Heart right ventricle (tissue), 16 donors: Measurements from ENCODE around the gene RUNDC3A. TPM values are rescaled to one million over a fixed set of nuclear protein-coding genes. Genes with fewer than 3 reads are reported as not detected.

Source experiments
- ATAC-seq, 8 donors: fragments of 200-7000 bp; cut with Tn5 transposase; one replicate each; pipeline ENCODE4 v1.9.1; 2020; ENCODE audit warnings: mild to moderate bottlenecking in 8 of 8, moderate library complexity in 8 of 8, moderate number of reproducible peaks in 1 of 8
- DNase-seq, 2 donors: peaks; one replicate each; pipeline ENCODE4 v3.0.0-alpha.2; 2020
- H3K27ac ChIP-seq, 10 donors: fragments of 200-600 bp; sonication (generic) in 2 of 10; one replicate each; pipeline versions ENCODE4 v1.5.0 to v1.8.0; 2020 to 2022; ENCODE audit warnings: mild to moderate bottlenecking in 3 of 10
- H3K27me3 ChIP-seq, 7 donors: fragments of 200-600 bp; one replicate each; pipeline ENCODE4 v1.8.0; 2021 to 2022; ENCODE audit warnings: mild to moderate bottlenecking in 2 of 7
- H3K36me3 ChIP-seq, 9 donors: fragments of 200-600 bp; sonication (generic) in 1 of 9; one replicate each; pipeline versions ENCODE4 v1.5.0 to v1.8.0; 2020 to 2022; ENCODE audit warnings: mild to moderate bottlenecking in 2 of 9
- H3K4me1 ChIP-seq, 9 donors: fragments of 200-600 bp; sonication (generic) in 1 of 9; one replicate each; pipeline versions ENCODE4 v1.5.0 to v1.8.0; 2020 to 2022; ENCODE audit warnings: mild to moderate bottlenecking in 4 of 9
- H3K4me3 ChIP-seq, 10 donors: fragments of 200-600 bp; sonication (generic) in 2 of 10; one replicate each; pipeline versions ENCODE4 v1.5.0 to v1.8.0; 2020 to 2022; ENCODE audit warnings: mild to moderate bottlenecking in 7 of 10, moderate library complexity in 2 of 10
- H3K9me3 ChIP-seq, 11 donors: fragments of 200-600 bp in 10 of 11; sonication (generic) in 2 of 11; one replicate each; pipeline versions ENCODE4 v1.5.0 to v1.8.0; 2013 to 2022; ENCODE audit warnings: mild to moderate bottlenecking in 2 of 11, control low read depth in 1 of 11, moderate library complexity in 1 of 11
- WGBS, 2 donors: extraction: QIAGEN DNeasy Blood & Tissue Kit; methylation state at CpG; one replicate each; pipeline ENCODE4 v1.1.7; 2013; ENCODE audit warnings: inconsistent platforms in 1 of 2; 5-methylcytosine and 5-hydroxymethylcytosine counted together
- intact Hi-C, 10 donors: fragments of 100-400 bp; cut with DNase I; formaldehyde crosslinking; loops; one replicate each; pipeline versions ENCODE4 v1.11.1 to v1.14.2; 2022
- polyA plus RNA-seq, 2 donors: library from polyadenylated mRNA; stranded (reverse); fragments of 200-250 nt; gene quantifications; one replicate each; pipeline ENCODE4 v1.2.3, GENCODE V29; 2013
- total RNA-seq, 10 donors: library from RNA; stranded (reverse); fragmentation: NEBNext Ultra II Directional in 3 of 10; extraction: Animal tissue kit (Norgen Biotek cat#: 25700) in 3 of 10; gene quantifications; one replicate each; pipeline versions ENCODE4 v1.2.1 to v1.2.4, GENCODE V29; 2021 to 2023
- TF ChIP-seq, protein P1 (sequence below), 9 donors: fragments of 200-600 bp; sonication (generic) in 2 of 9; IDR thresholded peaks; one replicate each; pipeline versions ENCODE4 v1.5.0 to v1.8.0; 2021 to 2022; ENCODE audit warnings: antibody characterized with exemption in 9 of 9, mild to moderate bottlenecking in 5 of 9, moderate library complexity in 1 of 9
- donor health status: Arrhythmogenic right ventricular cardiomyopathy.
- donor health status: ischemic (EF 13 %, LVEDD 7.1; RV severe dilation, severe dysfunction).
- donor health status: healthy with polysubstance abuse.
- donor health status: DM: no; HTN: yes; CAD: no.
- donor health status: DM: no; HTN: no; CAD: no.
- donor health status: ischemic (EF 25% LVEDD 6.9; RV normal size, moderate dysfunction).
- donor health status: ischemic (EF 25% LVEDD 5.7; RV mildly dilated, moderate dysfunction).
- donor health status: healthy.
- donor health status: DM: yes; HTN: yes; CAD: no.
- donor health status: Ischemic cardiomyopathy.
- donor health status: ischemic (EF 35%, LVEDD 5.7; RV mildly dilated, moderate dysfunction).
- donor health status: nonischemic (EF 11% LVEDD 7.7; RV severe dilation, severe dysfunction).
- donor health status: DM: yes; HTN: yes; CAD: no.
- donor health status: PGD.
- donor health status: ischemic (EF 29% LVEDD 5.4; RV normal size, mild dysfunction).
- donor health status: nonischemic (EF 23%, LVEDD 6.1; RV moderate dilation, normal function).

The RUNDC3A gene
- total and polyA plus RNA-seq, 12 donors = 0.15 to 1.9 (median 0.54) TPM; not detected in 2

- WGBS, 2 donors = 1 to 2% methylated on average over 15 of the region's 15 CpGs
- no peak overlapping the region for H3K27ac ChIP-seq
- TF ChIP-seq, protein P1, sequence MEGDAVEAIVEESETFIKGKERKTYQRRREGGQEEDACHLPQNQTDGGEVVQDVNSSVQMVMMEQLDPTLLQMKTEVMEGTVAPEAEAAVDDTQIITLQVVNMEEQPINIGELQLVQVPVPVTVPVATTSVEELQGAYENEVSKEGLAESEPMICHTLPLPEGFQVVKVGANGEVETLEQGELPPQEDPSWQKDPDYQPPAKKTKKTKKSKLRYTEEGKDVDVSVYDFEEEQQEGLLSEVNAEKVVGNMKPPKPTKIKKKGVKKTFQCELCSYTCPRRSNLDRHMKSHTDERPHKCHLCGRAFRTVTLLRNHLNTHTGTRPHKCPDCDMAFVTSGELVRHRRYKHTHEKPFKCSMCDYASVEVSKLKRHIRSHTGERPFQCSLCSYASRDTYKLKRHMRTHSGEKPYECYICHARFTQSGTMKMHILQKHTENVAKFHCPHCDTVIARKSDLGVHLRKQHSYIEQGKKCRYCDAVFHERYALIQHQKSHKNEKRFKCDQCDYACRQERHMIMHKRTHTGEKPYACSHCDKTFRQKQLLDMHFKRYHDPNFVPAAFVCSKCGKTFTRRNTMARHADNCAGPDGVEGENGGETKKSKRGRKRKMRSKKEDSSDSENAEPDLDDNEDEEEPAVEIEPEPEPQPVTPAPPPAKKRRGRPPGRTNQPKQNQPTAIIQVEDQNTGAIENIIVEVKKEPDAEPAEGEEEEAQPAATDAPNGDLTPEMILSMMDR (IDR thresholded peaks at IDR 0.05) = no peak
- no peaks in the 10 kb centered on the region for H3K9me3 ChIP-seq
- intact Hi-C loops = loop anchor here in 1 of 10 donors (5.0 kb wide), 1 partner anchor 82 kb away; no protein-coding TSS in a partner anchor
- H3K36me3 ChIP-seq = no peaks in the 10 kb centered on the region
- ATAC-seq (peak in 4 of 8 donors; percentile 4 to 14 (median 13)), DNase-seq (no peak)
- peaks cover 4 to 24% (median 17%) of the 10 kb centered on the region in 9 donors for H3K4me1 ChIP-seq
- peaks cover 0 to 59% (median 27%) of the 10 kb centered on the region in 7 donors for H3K27me3 ChIP-seq
- H3K4me3 ChIP-seq = peak overlapping the region in 9 of 10 donors; percentile 34 to 64 (median 53)
These were observed 464 bp downstream of the RUNDC3A start for GRCh38 chr17:44308865-44309264.

GRCh38 chr17:44309472-44309871 lies 1.1 kb downstream of the RUNDC3A start:
- H3K36me3 ChIP-seq = no peaks in the 10 kb centered on the region
- whole genome bisulfite sequencing, 2 donors = 59 to 60% methylated on average over 5 of the region's 5 CpGs
- peaks cover 4 to 26% (median 18%) of the 10 kb centered on the region in 9 donors for H3K4me1 ChIP-seq
- H3K9me3 ChIP-seq = no peaks in the 10 kb centered on the region
- intact Hi-C loops = loop anchor here in 1 of 10 donors (5.0 kb wide), 1 partner anchor 82 kb away; no protein-coding TSS in a partner anchor
- H3K4me3 ChIP-seq = no peak overlapping the region
- H3K27me3 ChIP-seq = peaks cover 5 to 65% (median 28%) of the 10 kb centered on the region in 7 donors
- ATAC-seq (no peak), DNase-seq (no peak)
- no peak overlapping the region for H3K27ac ChIP-seq
- TF ChIP-seq, protein P1 (IDR thresholded peaks at IDR 0.05) = no peak

- TF ChIP-seq, protein P1 (IDR thresholded peaks at IDR 0.05) = no peak
- Histone ChIP-seq H3K4me1 (peaks cover 8 to 32% (median 23%) of the 10 kb centered on the region in 9 donors), H3K9me3 (no peaks in the 10 kb centered on the region), H3K27me3 (peaks cover 12 to 65% (median 30%) of the 10 kb centered on the region in 7 donors), H3K36me3 (no peaks in the 10 kb centered on the region), H3K27ac (no peak overlapping the region), H3K4me3 (no peak overlapping the region)
- intact Hi-C loops = no loop called here
- ATAC-seq (no peak), DNase-seq (no peak)
- 88 to 93% methylated on average over 2 of the region's 2 CpGs for WGBS, 2 donors
These were observed 1.8 kb downstream of the RUNDC3A start for GRCh38 chr17:44310188-44310587.

DNA sequence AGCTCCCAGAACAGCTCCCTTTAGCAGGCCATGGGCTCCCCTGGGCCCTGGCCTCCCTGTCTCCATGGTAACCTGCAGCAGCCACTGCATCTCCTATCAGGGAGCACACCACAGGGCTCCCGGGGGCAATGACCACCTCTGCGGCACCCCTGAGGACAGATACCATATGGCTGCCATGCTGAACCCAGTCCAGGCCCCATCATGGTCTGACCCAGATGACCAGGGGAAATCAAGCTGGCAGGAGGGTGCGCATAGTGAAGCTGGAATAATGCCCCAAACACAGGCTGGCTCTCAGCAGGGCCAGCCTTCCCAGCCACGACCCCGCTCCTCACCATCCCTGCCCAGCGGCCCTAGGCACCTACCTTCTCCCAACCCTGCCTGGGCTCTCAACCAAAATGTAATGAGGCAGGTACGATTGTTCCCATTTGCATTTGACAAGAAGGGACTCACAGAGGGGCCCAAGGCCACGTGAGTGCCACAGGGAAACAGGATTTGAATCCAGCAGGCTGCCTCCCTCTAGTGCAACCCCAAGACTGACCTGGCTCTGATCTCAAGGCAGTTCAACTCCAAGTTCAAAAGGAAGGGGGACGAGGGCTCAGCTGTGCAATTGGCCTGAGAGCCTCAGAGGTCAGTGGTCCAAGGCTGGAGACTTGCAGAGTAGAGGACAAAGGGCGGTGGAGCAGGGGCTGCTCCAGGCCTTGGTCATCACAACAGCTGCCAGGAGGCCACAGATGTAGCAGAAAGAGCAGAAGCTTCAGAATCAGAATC lies 2.4 kb downstream of the RUNDC3A start:
- no peak for DNase-seq
- Histone ChIP-seq H3K27ac (no peak overlapping the region), H3K4me1 (peaks cover 8 to 36% (median 23%) of the 10 kb centered on the region in 9 donors), H3K27me3 (peaks cover 15 to 65% (median 31%) of the 10 kb centered on the region in 7 donors), H3K9me3 (no peaks in the 10 kb centered on the region), H3K4me3 (no peak overlapping the region), H3K36me3 (no peaks in the 10 kb centered on the region)
- intact Hi-C loops = no loop called here
- 62 to 73% methylated on average over 10 of the region's 10 CpGs for WGBS, 2 donors
- no peak for ATAC-seq
- TF ChIP-seq, protein P1 (IDR thresholded peaks at IDR 0.05) = no peak
